CD4-positive, alpha-beta T cell treated with Interferon alpha-2 for 1 hour (primary cell): ENCODE results near the gene DNAJB13.
"Not testable (repeated sequence)": the region's sequence is repeated elsewhere in the genome, so short reads cannot be mapped to it uniquely, and the experiment has no call there.

Experiments
- DNase-seq, 2 donors: peaks; one replicate each; pipeline ENCODE4 v3.0.0-alpha.2; 2020 to 2022

Gene DNAJB13

GRCh38 chr11:73978576-73979086, 27.8 kb downstream of the DNAJB13 start:
- DNase-seq: no peak

GRCh38 chr11:73980001-73980961, 29.5 kb downstream of the DNAJB13 start:
- peak; percentile 87 to 90 for DNase-seq

GRCh38 chr11:73981051-73981805, 30.4 kb downstream of the DNAJB13 start:
- no peak for DNase-seq

- DNase-seq: peak; percentile 82 to 89
Observed at GRCh38 chr11:73982595-73982989, 31.8 kb downstream of the DNAJB13 start, which contains the start of gene UCP2. Gene UCP2 (minus strand): TSS chr11:73982843. CDS start chr11:73978378, 4,465 bp downstream.

GRCh38 chr11:73982990-73983740, 32.3 kb downstream of the DNAJB13 start:
- peak; percentile 95 to 96 for DNase-seq

GRCh38 chr11:73983741-73984538, 33.1 kb downstream of the DNAJB13 start:
- DNase-seq: no peak

- not testable (repeated sequence) for DNase-seq
Observed at GRCh38 chr11:73985661-73986060, 34.8 kb downstream of the DNAJB13 start.

GRCh38 chr11:73988227-73988626, 37.4 kb downstream of the DNAJB13 start:
- no peak for DNase-seq

GRCh38 chr11:73989156-73989555, 38.3 kb downstream of the DNAJB13 start:
- DNase-seq: no peak

- DNase-seq: no peak
Observed at GRCh38 chr11:73990730-73991129, 39.9 kb downstream of the DNAJB13 start.

GRCh38 chr11:73991471-73992006, 40.7 kb downstream of the DNAJB13 start:
- DNase-seq: peak in 1 of 2 donors; percentile 46

GRCh38 chr11:73995247-73995646, 44.4 kb downstream of the DNAJB13 start:
- DNase-seq: peak; percentile 47 to 86

- peak; percentile 49 to 82 for DNase-seq
Observed at GRCh38 chr11:73995731-73996130, 44.9 kb downstream of the DNAJB13 start.

- no peak for DNase-seq
Observed at GRCh38 chr11:73996161-73996747, 45.4 kb downstream of the DNAJB13 start.

- DNase-seq: no peak
Observed at GRCh38 chr11:73997120-73997770, 46.4 kb downstream of the DNAJB13 start.

- DNase-seq: no peak
Observed at GRCh38 chr11:73998846-73999575, 48.2 kb downstream of the DNAJB13 start.

- DNase-seq: peak in 1 of 2 donors; percentile 51
Observed at GRCh38 chr11:73999581-74000306, 48.9 kb downstream of the DNAJB13 start.

GRCh38 chr11:74000307-74001133, 49.7 kb downstream of the DNAJB13 start:
- DNase-seq: no peak
